Astrocyte of the cerebellum (primary cell): ENCODE measurements around the gene TRIP11.

Experiments
- DNase-seq: peaks from one replicate; pipeline ENCODE4 v3.0.0-alpha.2; 2011; ENCODE audit warnings: low read depth
- H3K4me3 ChIP-seq: 2 replicates; pipeline ENCODE4 v1.5.1; 2011; ENCODE audit warnings: mild to moderate bottlenecking, low read depth, low read length, moderate library complexity
- CTCF ChIP-seq: IDR thresholded peaks from 2 replicates; pipeline ENCODE4 v1.5.1; 2012; ENCODE audit warnings: low read length, low read depth, moderate library complexity, mild to moderate bottlenecking; ENCODE audit errors: missing control alignments
- in situ Hi-C: cut with HindIII; loops from 2 replicates; pipeline ENCODE4 v1.10.0; 2017; ENCODE audit warnings: low sequenced_read_pairs

The TRIP11 gene

DNA sequence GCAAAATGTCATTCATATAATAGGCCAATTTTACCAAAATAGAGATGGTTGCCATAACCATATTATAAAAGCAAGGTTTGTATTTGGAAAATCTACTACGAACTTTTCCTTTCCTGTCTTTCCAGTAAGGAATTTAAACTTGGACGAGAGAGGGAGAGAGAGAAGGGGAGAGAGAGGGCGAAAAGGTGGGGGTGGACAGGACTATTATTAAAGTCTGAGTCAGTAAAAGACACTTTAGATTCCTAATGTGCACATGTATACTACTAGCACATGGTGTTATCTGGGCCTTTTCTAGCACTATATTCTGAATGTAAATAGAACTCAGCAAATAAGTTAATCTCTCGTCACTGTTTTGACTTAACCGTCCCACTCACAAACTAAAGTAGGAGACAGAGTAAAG, 62.0 kb downstream of the TRIP11 start:
- DNase-seq = no peak
- no peak overlapping the region for H3K4me3 ChIP-seq
- no peak for TF ChIP-seq CTCF
- in situ Hi-C loops = no loop called here

- no peak for DNase-seq
- in situ Hi-C loops = no loop called here
- H3K4me3 ChIP-seq = no peak overlapping the region
- no peak for TF ChIP-seq CTCF
Observed at GRCh38 chr14:91975763-91976162, 64.1 kb downstream of the TRIP11 start.

DNA sequence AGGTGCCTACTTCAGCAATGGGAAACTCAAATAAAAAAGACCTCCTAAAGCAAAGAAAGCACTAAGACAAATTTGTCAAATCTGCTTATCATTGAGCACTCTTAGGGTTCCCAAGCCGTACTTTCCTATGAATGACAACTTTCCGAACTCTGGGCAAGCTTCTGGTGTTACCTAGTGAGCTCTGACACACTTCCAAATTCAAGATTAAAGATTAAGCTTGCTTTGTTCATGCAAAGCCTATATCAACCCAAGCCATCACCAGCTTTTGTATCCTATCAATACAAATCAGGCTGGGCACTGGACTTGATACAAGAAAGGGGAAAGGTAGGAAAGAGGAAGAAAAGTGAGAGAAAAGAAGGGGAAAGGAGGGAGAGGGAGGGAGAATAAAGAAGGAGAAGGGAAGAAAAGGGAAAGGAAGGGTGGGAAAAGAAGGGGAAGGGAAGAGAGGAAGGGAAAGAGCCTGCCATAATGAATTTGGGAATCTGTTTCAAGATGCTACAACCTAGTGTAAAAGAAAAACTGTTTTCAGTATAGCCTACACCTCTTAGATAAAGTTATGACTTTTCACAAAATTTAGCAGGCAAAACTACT, 68.6 kb downstream of the TRIP11 start:
- TF ChIP-seq CTCF = no peak
- no peak overlapping the region for H3K4me3 ChIP-seq
- no peak for DNase-seq
- in situ Hi-C loops = no loop called here

- no peak for DNase-seq
- no peak for TF ChIP-seq CTCF
- in situ Hi-C loops = no loop called here
- no peak overlapping the region for H3K4me3 ChIP-seq
Observed at GRCh38 chr14:91968280-91968679, 71.6 kb downstream of the TRIP11 start.

- H3K4me3 ChIP-seq = no peak overlapping the region
- in situ Hi-C loops = no loop called here
- no peak for DNase-seq
- TF ChIP-seq CTCF = no peak
Observed at GRCh38 chr14:91964724-91965123, 75.1 kb downstream of the TRIP11 start.

DNA sequence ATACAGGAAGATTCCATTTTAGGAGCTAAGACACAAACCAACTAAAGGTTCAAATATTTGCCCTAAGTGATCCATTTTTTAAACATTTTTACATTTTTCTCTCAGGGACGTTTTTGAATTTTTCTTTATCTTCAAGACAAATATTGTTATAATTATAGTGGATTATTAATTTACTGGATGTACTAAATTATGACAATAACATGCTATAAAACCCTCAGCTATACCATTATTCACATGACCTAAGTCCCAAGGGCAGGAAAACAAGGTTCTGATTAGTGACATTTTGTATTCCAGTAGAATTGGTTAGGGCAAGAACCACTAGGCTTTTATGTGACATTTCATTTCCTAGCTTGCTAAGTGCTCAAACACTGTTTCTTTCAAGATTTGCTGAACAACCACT, 75.8 kb downstream of the TRIP11 start:
- H3K4me3 ChIP-seq = no peak overlapping the region
- no peak for DNase-seq
- in situ Hi-C loops = no loop called here
- no peak for TF ChIP-seq CTCF

DNA sequence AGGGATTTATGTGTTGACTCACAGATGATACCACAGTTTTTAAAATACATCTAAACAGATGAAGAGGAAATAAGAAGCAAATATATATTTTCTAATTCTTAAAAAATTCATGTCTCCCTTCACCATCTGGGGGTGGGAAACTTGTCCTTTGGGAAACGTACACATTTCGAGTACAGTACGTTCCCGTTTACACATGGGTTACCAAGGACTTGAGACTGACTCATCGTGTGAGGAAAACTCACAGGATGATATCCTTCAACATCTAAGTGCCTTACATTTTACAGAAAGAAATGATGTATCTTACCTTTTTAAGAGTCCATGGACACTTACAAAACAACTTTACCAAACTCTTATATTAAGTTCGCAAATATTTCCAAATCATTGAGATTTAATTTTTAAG, 76.4 kb downstream of the TRIP11 start:
- no peak for TF ChIP-seq CTCF
- no peak overlapping the region for H3K4me3 ChIP-seq
- in situ Hi-C loops = no loop called here
- DNase-seq = no peak
